Natural killer cell (primary cell): ENCODE measurements around the gene TMBIM1. TPM values are rescaled to one million over a fixed set of nuclear protein-coding genes. Genes with fewer than 3 reads are reported as not detected.
"Not testable (repeated sequence)": the region's sequence is repeated elsewhere in the genome, so short reads cannot be mapped to it uniquely, and the experiment has no call there.

ENCODE experiments used
- ATAC-seq, 3 donors: fragments of 150-1000 bp in 2 of 3; fragments of 200-7000 bp in 1 of 3; cut with Tn5 transposase; 1 replicate in 1 of 3; 2 replicates in 2 of 3; pipeline ENCODE4 v1.10.0; 2021; ENCODE audit warnings: mild to moderate bottlenecking in 2 of 3, moderate library complexity in 2 of 3
- DNase-seq, 2 donors: peaks; one replicate each; pipeline versions ENCODE4 v3.0.0 to v3.0.0-alpha.2; 2013 to 2021; ENCODE audit warnings: mixed read lengths in 1 of 2
- H3K27ac ChIP-seq: one replicate; pipeline ENCODE4 v1.5.1; 2013; ENCODE audit warnings: mild to moderate bottlenecking, low read length
- H3K27me3 ChIP-seq: one replicate; pipeline ENCODE4 v1.6.1; 2013; ENCODE audit warnings: low read length; ENCODE audit not compliant: control insufficient read depth, insufficient read depth
- H3K36me3 ChIP-seq: one replicate; pipeline ENCODE4 v1.6.1; 2013; ENCODE audit warnings: low read length; ENCODE audit not compliant: control insufficient read depth, insufficient read depth
- H3K4me1 ChIP-seq: one replicate; pipeline ENCODE4 v1.6.1; 2013; ENCODE audit warnings: low read length; ENCODE audit not compliant: control insufficient read depth, insufficient read depth
- H3K4me3 ChIP-seq: one replicate; pipeline ENCODE4 v1.5.1; 2013; ENCODE audit warnings: low read length
- H3K9me3 ChIP-seq: one replicate; pipeline ENCODE4 v1.6.1; 2013; ENCODE audit warnings: low read length; ENCODE audit not compliant: control insufficient read depth, insufficient read depth
- H3K27ac Mint-ChIP-seq, 2 donors: one replicate each; pipeline ENCODE4 v1.8.0; 2022; ENCODE audit warnings: mild to moderate bottlenecking in 2 of 2, mixed read lengths in 2 of 2, moderate library complexity in 1 of 2
- H3K27me3 Mint-ChIP-seq, 2 donors: one replicate each; pipeline ENCODE4 v1.8.0; 2022; ENCODE audit warnings: low read depth in 2 of 2, mixed read lengths in 2 of 2
- H3K36me3 Mint-ChIP-seq: one replicate; pipeline ENCODE4 v1.8.0; 2022; ENCODE audit warnings: mixed read lengths
- H3K4me1 Mint-ChIP-seq, 2 donors: one replicate each; pipeline ENCODE4 v1.8.0; 2022; ENCODE audit warnings: mixed read lengths in 2 of 2
- H3K4me3 Mint-ChIP-seq: one replicate; pipeline ENCODE4 v1.8.0; 2022; ENCODE audit warnings: mild to moderate bottlenecking, moderate library complexity, mixed read lengths
- H3K9me3 Mint-ChIP-seq, 2 donors: one replicate each; pipeline ENCODE4 v1.8.0; 2022; ENCODE audit warnings: mixed read lengths in 2 of 2
- WGBS: methylation state at CpG from one replicate; pipeline ENCODE4 v1.1.7; 2013; ENCODE audit warnings: missing lambda C conversion rate; ENCODE audit not compliant: insufficient coverage; 5-methylcytosine and 5-hydroxymethylcytosine counted together
- intact Hi-C: fragments of 100-400 bp; cut with micrococcal nuclease; formaldehyde crosslinking; loops from one replicate; pipeline ENCODE4 v1.14.2; 2022
- total RNA-seq, 4 donors: library from RNA; stranded (reverse); fragments of 120-200 nt in 1 of 4; gene quantifications; one replicate each; pipeline versions ENCODE4 v1.2.3 to v1.2.4, GENCODE V29; 2013 to 2022
- TF ChIP-seq, protein P1 (sequence below): fragments of 200-600 bp; IDR thresholded peaks from one replicate; pipeline ENCODE4 v1.8.0; 2022; ENCODE audit warnings: antibody characterized with exemption

The TMBIM1 gene
- total RNA-seq, 3 donors from 2014 or later (not counting 1 experiment from before 2014, with no cell fraction given) = 84.9 to 107 (median 95.1) TPM

DNA sequence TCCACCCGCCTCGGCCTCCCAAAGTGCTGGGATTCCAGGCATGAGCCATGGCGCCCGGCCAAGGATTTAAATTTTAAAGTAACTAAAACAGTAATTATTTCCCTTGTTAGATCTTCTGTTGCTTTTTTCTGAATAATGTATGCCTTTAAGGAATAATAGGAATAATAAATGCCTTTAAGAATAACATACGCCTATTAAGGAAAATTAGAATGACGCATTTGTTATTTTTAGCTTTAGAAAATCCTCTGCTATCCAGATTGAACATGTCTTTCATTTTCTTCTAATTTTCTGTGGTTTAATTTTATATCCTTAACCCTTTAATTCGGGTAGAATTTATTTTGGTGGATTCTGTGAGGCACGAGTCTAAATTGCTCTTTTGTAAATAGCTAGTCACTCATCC, 23.1 kb upstream of the TMBIM1 start:
- no peaks in the 10 kb centered on the region for H3K36me3 Mint-ChIP-seq
- DNase-seq (no peak), ATAC-seq (no peak)
- no peak overlapping the region for H3K27ac Mint-ChIP-seq
- H3K27me3 Mint-ChIP-seq = no peaks in the 10 kb centered on the region
- no peaks in the 10 kb centered on the region for H3K36me3 ChIP-seq
- TF ChIP-seq, protein P1, sequence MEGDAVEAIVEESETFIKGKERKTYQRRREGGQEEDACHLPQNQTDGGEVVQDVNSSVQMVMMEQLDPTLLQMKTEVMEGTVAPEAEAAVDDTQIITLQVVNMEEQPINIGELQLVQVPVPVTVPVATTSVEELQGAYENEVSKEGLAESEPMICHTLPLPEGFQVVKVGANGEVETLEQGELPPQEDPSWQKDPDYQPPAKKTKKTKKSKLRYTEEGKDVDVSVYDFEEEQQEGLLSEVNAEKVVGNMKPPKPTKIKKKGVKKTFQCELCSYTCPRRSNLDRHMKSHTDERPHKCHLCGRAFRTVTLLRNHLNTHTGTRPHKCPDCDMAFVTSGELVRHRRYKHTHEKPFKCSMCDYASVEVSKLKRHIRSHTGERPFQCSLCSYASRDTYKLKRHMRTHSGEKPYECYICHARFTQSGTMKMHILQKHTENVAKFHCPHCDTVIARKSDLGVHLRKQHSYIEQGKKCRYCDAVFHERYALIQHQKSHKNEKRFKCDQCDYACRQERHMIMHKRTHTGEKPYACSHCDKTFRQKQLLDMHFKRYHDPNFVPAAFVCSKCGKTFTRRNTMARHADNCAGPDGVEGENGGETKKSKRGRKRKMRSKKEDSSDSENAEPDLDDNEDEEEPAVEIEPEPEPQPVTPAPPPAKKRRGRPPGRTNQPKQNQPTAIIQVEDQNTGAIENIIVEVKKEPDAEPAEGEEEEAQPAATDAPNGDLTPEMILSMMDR = no peak
- no peak overlapping the region for H3K4me3 ChIP-seq
- WGBS = 97% methylated on average over 5 of the region's 8 CpGs
- no peak overlapping the region for H3K27ac ChIP-seq
- H3K4me3 Mint-ChIP-seq = no peak overlapping the region
- H3K27me3 ChIP-seq = no peaks in the 10 kb centered on the region
- H3K4me1 ChIP-seq = peaks cover 16% of the 10 kb centered on the region
- peaks cover 12 to 13% of the 10 kb centered on the region in 2 donors for H3K4me1 Mint-ChIP-seq
- no peaks in the 10 kb centered on the region for H3K9me3 ChIP-seq
- no peaks in the 10 kb centered on the region for H3K9me3 Mint-ChIP-seq
- intact Hi-C loops = no loop called here

DNA sequence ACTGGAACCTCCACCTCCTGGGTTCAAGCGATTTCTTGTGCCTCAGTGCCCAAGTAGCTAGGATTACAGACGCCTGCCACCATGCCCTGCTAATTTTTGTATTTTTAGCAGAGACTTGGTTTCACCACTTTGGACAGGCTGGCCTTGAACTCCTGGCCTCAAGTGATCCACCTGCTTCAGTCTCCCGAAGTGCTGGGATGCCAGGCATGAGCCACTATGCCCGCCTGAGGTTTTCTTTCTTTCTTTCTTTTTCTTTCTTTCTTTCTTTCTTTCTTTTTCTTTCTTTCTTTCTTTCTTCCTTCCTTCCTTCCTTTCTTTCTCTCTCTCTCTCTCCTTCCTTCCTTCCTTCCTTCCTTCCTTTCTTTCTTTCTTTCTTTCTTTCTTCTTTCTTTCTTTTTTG, 22.5 kb upstream of the TMBIM1 start:
- WGBS = 94% methylated on average over 4 of the region's 4 CpGs
- ATAC-seq, H3K9me3 ChIP-seq, H3K27ac Mint-ChIP-seq, intact Hi-C loops, H3K36me3 Mint-ChIP-seq, H3K27me3 Mint-ChIP-seq, H3K27ac ChIP-seq, DNase-seq, H3K4me3 ChIP-seq, H3K36me3 ChIP-seq, H3K4me3 Mint-ChIP-seq, H3K27me3 ChIP-seq, H3K9me3 Mint-ChIP-seq: not testable (repeated sequence)
- peaks cover 16% of the 10 kb centered on the region for H3K4me1 ChIP-seq
- H3K4me1 Mint-ChIP-seq = peaks cover 12 to 13% of the 10 kb centered on the region in 2 donors

DNA sequence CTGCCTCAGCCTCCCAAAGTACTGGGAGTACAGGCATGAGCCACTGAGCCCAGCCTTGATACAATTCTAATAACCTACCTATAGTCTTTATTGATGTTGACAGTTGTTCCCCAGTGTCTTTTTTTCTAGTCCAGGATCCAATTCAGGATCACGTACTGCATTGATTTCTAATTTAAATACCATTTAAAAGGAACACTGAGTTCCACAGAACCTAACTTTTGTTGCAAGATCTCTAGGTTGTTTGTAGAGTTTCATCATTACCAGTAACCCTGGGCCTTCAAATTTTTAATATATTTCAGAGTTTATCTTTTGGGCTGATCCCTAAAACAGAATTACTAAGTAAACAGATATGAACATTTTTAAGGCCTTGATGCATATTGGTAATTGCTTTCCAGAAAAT, 21.1 kb upstream of the TMBIM1 start:
- ATAC-seq (no peak), DNase-seq (no peak)
- H3K27me3 ChIP-seq = no peaks in the 10 kb centered on the region
- no peaks in the 10 kb centered on the region for H3K36me3 Mint-ChIP-seq
- TF ChIP-seq, protein P1 = no peak
- H3K27me3 Mint-ChIP-seq = peaks cover 0 to 3% of the 10 kb centered on the region in 2 donors
- H3K27ac Mint-ChIP-seq = no peak overlapping the region
- peaks cover 12 to 13% of the 10 kb centered on the region in 2 donors for H3K4me1 Mint-ChIP-seq
- H3K4me3 ChIP-seq = no peak overlapping the region
- no peaks in the 10 kb centered on the region for H3K9me3 ChIP-seq
- H3K9me3 Mint-ChIP-seq = no peaks in the 10 kb centered on the region
- no peak overlapping the region for H3K4me3 Mint-ChIP-seq
- H3K27ac ChIP-seq = no peak overlapping the region
- peaks cover 16% of the 10 kb centered on the region for H3K4me1 ChIP-seq
- no CpG with 5 or more reads among the region's 1 CpG for WGBS
- intact Hi-C loops = no loop called here
- H3K36me3 ChIP-seq = no peaks in the 10 kb centered on the region

DNA sequence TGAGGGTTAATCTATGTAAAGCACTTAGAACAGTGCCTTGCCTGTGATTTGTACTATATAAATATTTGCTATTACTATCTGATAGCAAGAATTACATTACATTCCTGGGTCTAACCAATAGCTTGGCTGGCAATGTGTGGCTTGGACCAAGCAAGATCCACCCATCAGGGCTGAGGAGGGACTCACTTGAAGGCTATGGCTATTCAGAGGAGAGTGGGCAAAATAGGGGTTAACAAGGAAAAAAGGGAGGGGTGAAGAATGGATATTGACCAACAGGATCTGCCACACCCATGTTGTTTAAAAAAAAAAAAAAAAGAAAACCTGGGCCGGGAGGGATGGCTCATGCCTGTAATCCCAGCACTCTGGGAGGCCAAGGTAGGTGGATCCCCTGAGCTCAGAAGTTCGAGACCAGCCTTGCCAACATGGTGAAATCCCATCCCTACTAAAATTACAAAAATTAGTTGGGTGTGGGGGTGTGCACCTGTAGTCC, 20.0 kb upstream of the TMBIM1 start:
- H3K27ac ChIP-seq = no peak overlapping the region
- WGBS = no CpG with 5 or more reads among the region's 2 CpGs
- TF ChIP-seq, protein P1 = no peak
- DNase-seq = no peak
- H3K36me3 ChIP-seq = no peaks in the 10 kb centered on the region
- no peak overlapping the region for H3K4me3 ChIP-seq
- Mint-ChIP-seq H3K4me1 (peaks cover 12 to 13% of the 10 kb centered on the region in 2 donors), H3K27me3 (peaks cover 0 to 3% of the 10 kb centered on the region in 2 donors), H3K27ac (no peak overlapping the region), H3K9me3 (no peaks in the 10 kb centered on the region), H3K36me3 (no peaks in the 10 kb centered on the region), H3K4me3 (no peak overlapping the region)
- ATAC-seq = no peak
- H3K9me3 ChIP-seq = no peaks in the 10 kb centered on the region
- H3K27me3 ChIP-seq = no peaks in the 10 kb centered on the region
- intact Hi-C loops = no loop called here
- peaks cover 16% of the 10 kb centered on the region for H3K4me1 ChIP-seq

DNA sequence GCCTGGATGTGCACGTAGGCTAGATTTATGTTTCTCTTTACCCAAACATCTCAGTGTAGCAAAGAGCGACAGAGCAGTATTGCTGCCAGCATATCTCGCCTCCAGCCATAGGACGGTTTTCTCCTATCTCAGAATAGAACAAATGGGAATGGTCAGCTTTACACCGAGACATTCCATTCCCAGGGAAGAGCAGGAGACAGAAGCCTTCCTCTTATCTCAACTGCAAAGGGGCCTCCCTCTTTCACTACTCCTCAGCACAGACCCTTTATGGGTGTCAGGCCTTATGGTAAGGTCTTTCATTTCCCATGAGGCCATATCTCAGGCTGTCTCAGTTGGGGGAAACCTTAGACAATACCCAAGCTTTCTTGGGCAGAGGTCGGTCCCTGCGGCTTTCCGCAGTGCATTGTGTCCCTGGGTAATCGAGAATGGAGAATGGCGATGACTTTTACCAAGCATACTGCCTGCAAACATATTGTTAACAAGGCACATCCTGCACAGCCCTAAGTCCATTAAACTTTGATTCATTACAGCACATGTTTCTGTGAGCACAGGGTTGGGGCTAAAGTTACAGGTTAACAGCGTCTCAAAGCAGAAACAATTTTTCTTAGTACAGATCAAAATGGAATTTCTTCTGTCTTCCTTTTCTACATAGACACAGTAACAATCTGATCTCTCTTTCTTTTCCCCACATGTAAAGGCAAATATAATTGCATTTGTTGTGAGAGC, 19.4 kb upstream of the TMBIM1 start:
- H3K9me3 ChIP-seq, H3K27ac ChIP-seq, H3K27ac Mint-ChIP-seq, H3K9me3 Mint-ChIP-seq, intact Hi-C loops, ATAC-seq, H3K27me3 Mint-ChIP-seq, H3K36me3 Mint-ChIP-seq, H3K36me3 ChIP-seq, DNase-seq, H3K4me3 ChIP-seq, H3K27me3 ChIP-seq, H3K4me3 Mint-ChIP-seq: not testable (repeated sequence)
- H3K4me1 Mint-ChIP-seq = peaks cover 11% of the 10 kb centered on the region in 2 donors
- H3K4me1 ChIP-seq = peaks cover 11% of the 10 kb centered on the region
- 100% methylated on average over 4 of the region's 11 CpGs for WGBS
